ENCODE results near the gene SPECC1. TPM values are rescaled to one million over a fixed set of nuclear protein-coding genes. Genes with fewer than 3 reads are reported as not detected.

SPECC1 gene
- total RNA-seq, 1 experiment from 2014 or later: 128 TPM

GRCh38 chr17:19975601-19976000 lies 33.6 kb upstream of the SPECC1 start:
- H3K4me2 ChIP-seq: peak overlapping the region; percentile 97
- no peak overlapping the region for H3K27ac ChIP-seq
- no peaks in the 10 kb centered on the region for H3K27me3 ChIP-seq (ENCODE audit: insufficient read depth, low read depth)
- H3K36me3 ChIP-seq (ENCODE audit: low read depth): peaks cover 13% of the 10 kb centered on the region
- H3K79me2 ChIP-seq (ENCODE audit: low read depth): peaks cover 77% of the 10 kb centered on the region
- no peak for DNase-seq
- H3K4me3 ChIP-seq: peak overlapping the region; percentile 13; the same call in 1 of the 2 replicates
- no peaks in the 10 kb centered on the region for H3K9me2 ChIP-seq (ENCODE audit: insufficient read depth)
- H3K9me3 ChIP-seq (ENCODE audit: insufficient read depth, low read depth): no peaks in the 10 kb centered on the region
- peaks cover 42% of the 10 kb centered on the region for H4K20me1 ChIP-seq (ENCODE audit: insufficient read depth)
- H2AFZ ChIP-seq: no peak overlapping the region
- TF ChIP-seq CTCF (conservative IDR thresholded peaks at IDR 0.05) (no peak), EZH2 (IDR thresholded peaks at IDR 0.05; ENCODE audit: low read depth) (no peak)
- ChIA-PET CTCF (no interaction called here), POLR2A (ENCODE audit: unreplicated experiment) (interaction anchor here (0.6 kb wide), 1 partner anchor 136 kb away, joined by 3 read pairs; no protein-coding TSS in a partner anchor)
- H3K4me1 ChIP-seq (replicated peaks; ENCODE audit: insufficient read depth): peaks cover 18% of the 10 kb centered on the region
- BruUV-seq (replicated peaks): no TSS peak
- intact Hi-C loops (cut with micrococcal nuclease; ENCODE audit: unreplicated experiment): no loop called here
- no peaks in the 10 kb centered on the region for H3F3A ChIP-seq (ENCODE audit: insufficient read depth, low read depth)

- POLR2A ChIA-PET (ENCODE audit: unreplicated experiment): interaction anchor here (0.6 to 0.7 kb wide), 4 partner anchors 42 to 1309 kb away, joined by 6 to 12 read pairs (median 8); no protein-coding TSS in a partner anchor
- intact Hi-C loops (cut with micrococcal nuclease; ENCODE audit: unreplicated experiment): no loop called here
- H3K79me2 ChIP-seq (ENCODE audit: low read depth): peaks cover 59% of the 10 kb centered on the region
Measured at GRCh38 chr17:19977293-19978208, 31.6 kb upstream of the SPECC1 start, which contains the start of gene AKAP10. Gene AKAP10, minus strand, starts transcription at chr17:19977828. Its CDS starts 149 bp downstream, at chr17:19977679.

More at GRCh38 chr17:19977293-19978208, 31.6 kb upstream of the SPECC1 start, which contains the start of gene AKAP10:
- BruUV-seq (replicated peaks): TSS peak; percentile 58
- peaks cover 27% of the 10 kb centered on the region; the same call in 1 of the 2 replicates for H4K20me1 ChIP-seq (ENCODE audit: insufficient read depth)
- peak; percentile 56 to 91 for DNase-seq
- H2AFZ ChIP-seq: peak within 1 kb of the TSS; percentile 93
- no peaks in the 10 kb centered on the region for H3K9me3 ChIP-seq (ENCODE audit: insufficient read depth, low read depth)
- H3K4me1 ChIP-seq (replicated peaks; ENCODE audit: insufficient read depth): peaks cover 18% of the 10 kb centered on the region
- H3K27ac ChIP-seq: peak within 1 kb of the TSS; percentile 63
- H3F3A ChIP-seq (ENCODE audit: insufficient read depth, low read depth): no peaks in the 10 kb centered on the region
- H3K4me2 ChIP-seq: peak within 1 kb of the TSS; percentile 97
- peaks cover 13% of the 10 kb centered on the region for H3K36me3 ChIP-seq (ENCODE audit: low read depth)
- peak within 1 kb of the TSS; percentile 84 for H3K4me3 ChIP-seq
- TF ChIP-seq EZH2 (IDR thresholded peaks at IDR 0.05; ENCODE audit: low read depth) (no peak), CTCF (conservative IDR thresholded peaks at IDR 0.05) (no peak)
- H3K9me2 ChIP-seq (ENCODE audit: insufficient read depth): no peaks in the 10 kb centered on the region
- no peaks in the 10 kb centered on the region for H3K27me3 ChIP-seq (ENCODE audit: insufficient read depth, low read depth)
- CTCF ChIA-PET: interaction anchor here (0.5 to 0.6 kb wide), 3 partner anchors 31 to 619 kb away, joined by 3 to 8 read pairs (median 3); no protein-coding TSS in a partner anchor

All from PC-9 (cell line).